Cardiac fibroblast (primary cell): ENCODE results near the gene CDH6.

Experiments used
- DNase-seq, 2 donors: peaks; one replicate each; pipeline versions ENCODE4 v3.0.0 to v3.0.0-alpha.2; 2010; ENCODE audit warnings: low read depth in 2 of 2
- H3K4me3 ChIP-seq, 2 donors: replicated peaks in 1 of 2; 1 replicate in 1 of 2; 2 replicates in 1 of 2; pipeline ENCODE4 v1.5.1; 2011; ENCODE audit warnings: low read depth in 2 of 2, low read length in 2 of 2, mild to moderate bottlenecking in 2 of 2, moderate library complexity in 1 of 2
- CTCF ChIP-seq: IDR thresholded peaks from one replicate; pipeline ENCODE4 v1.5.1; 2011; ENCODE audit warnings: low read depth, mild to moderate bottlenecking, low read length, inconsistent platforms

Gene CDH6

GRCh38 chr5:31158686-31159085, 34.8 kb upstream of the CDH6 start:
- no peak for DNase-seq
- no peak for TF ChIP-seq CTCF
- no peak overlapping the region for H3K4me3 ChIP-seq

GRCh38 chr5:31161781-31162181, 31.7 kb upstream of the CDH6 start:
- DNase-seq, result peak in 1 of 2 donors; percentile 2
- no peak overlapping the region for H3K4me3 ChIP-seq
- TF ChIP-seq CTCF, result no peak

GRCh38 chr5:31165729-31166128, 27.8 kb upstream of the CDH6 start:
- H3K4me3 ChIP-seq, result no peak overlapping the region
- TF ChIP-seq CTCF, result no peak
- DNase-seq, result no peak

GRCh38 chr5:31169379-31169778, 24.1 kb upstream of the CDH6 start:
- DNase-seq, result no peak
- H3K4me3 ChIP-seq, result no peak overlapping the region
- no peak for TF ChIP-seq CTCF

GRCh38 chr5:31172881-31173280, 20.6 kb upstream of the CDH6 start:
- no peak for DNase-seq
- TF ChIP-seq CTCF, result no peak

GRCh38 chr5:31173614-31174013, 19.9 kb upstream of the CDH6 start:
- no peak overlapping the region for H3K4me3 ChIP-seq
- no peak for DNase-seq
- no peak for TF ChIP-seq CTCF

More at GRCh38 chr5:31172881-31173280, 20.6 kb upstream of the CDH6 start:
- no peak overlapping the region for H3K4me3 ChIP-seq

- H3K4me3 ChIP-seq, result no peak overlapping the region
- no peak for TF ChIP-seq CTCF
- no peak for DNase-seq
These were observed 12.0 kb upstream of the CDH6 start for GRCh38 chr5:31181376-31181987.
